PC-9 (cell line): ENCODE measurements around the gene SIPA1L3. TPM values are rescaled to one million over a fixed set of nuclear protein-coding genes. Genes with fewer than 3 reads are reported as not detected.

ENCODE experiments used
- BruUV-seq: library from RNA; stranded (reverse); fragments of 400-500 nt; replicated peaks from 2 replicates; lab custom pipeline; 2021; lab: Mats Ljungman, UMichigan
- CTCF ChIA-PET: fragments of 300-600 bp; sonication (Branson Sonifier 250); formaldehyde crosslinking; loops from one replicate; lab custom pipeline; 2022; ENCODE audit warnings: antibody characterized with exemption; lab: Charles Lee
- POLR2A ChIA-PET: fragments of 300-600 bp; sonication (Branson Sonifier 250); formaldehyde crosslinking; loops from one replicate; lab custom pipeline; 2022; ENCODE audit warnings: antibody characterized with exemption; ENCODE audit not compliant: unreplicated experiment; lab: Charles Lee
- DNase-seq, 2 experiments: peaks; one replicate each; pipeline versions ENCODE4 v3.0.0 to v3.0.0-alpha.2; 2015 to 2022; ENCODE audit warnings: mixed read lengths in 1 of 2
- H2AFZ ChIP-seq: fragments of 200-600 bp; sonication (generic); 2 replicates; pipeline ENCODE4 v1.8.1; 2017; ENCODE audit warnings: antibody characterized with exemption
- H3F3A ChIP-seq: fragments of 200-600 bp; sonication (generic); 2 replicates; pipeline ENCODE4 v1.8.1; 2017; ENCODE audit warnings: antibody characterized with exemption, mild to moderate bottlenecking, low read depth; ENCODE audit not compliant: insufficient read depth
- H3K27ac ChIP-seq: fragments of 200-600 bp; sonication (generic); 2 replicates; pipeline ENCODE4 v1.6.1; 2016; ENCODE audit warnings: mixed run types
- H3K27me3 ChIP-seq: fragments of 200-600 bp; sonication (generic); 2 replicates; pipeline ENCODE4 v1.6.1; 2016; ENCODE audit warnings: low read depth, mixed run types; ENCODE audit not compliant: insufficient read depth
- H3K36me3 ChIP-seq: fragments of 200-600 bp; sonication (generic); 2 replicates; pipeline ENCODE4 v1.6.1; 2016; ENCODE audit warnings: low read depth, mixed run types
- H3K4me1 ChIP-seq: fragments of 200-600 bp; sonication (generic); replicated peaks from 2 replicates; pipeline ENCODE4 v1.6.1; 2016; ENCODE audit warnings: mixed run types; ENCODE audit not compliant: insufficient read depth
- H3K4me2 ChIP-seq: fragments of 200-600 bp; sonication (generic); 2 replicates; pipeline ENCODE4 v1.6.1; 2017; ENCODE audit warnings: mixed run types
- H3K4me3 ChIP-seq: fragments of 200-600 bp; sonication (generic); 2 replicates; pipeline ENCODE4 v1.6.1; 2016; ENCODE audit warnings: mixed run types
- H3K79me2 ChIP-seq: fragments of 200-600 bp; sonication (generic); 2 replicates; pipeline ENCODE4 v1.6.1; 2017; ENCODE audit warnings: low read depth, mixed run types
- H3K9me2 ChIP-seq: fragments of 200-600 bp; sonication (generic); 2 replicates; pipeline ENCODE4 v1.8.1; 2017; ENCODE audit warnings: mild to moderate bottlenecking; ENCODE audit not compliant: insufficient read depth
- H3K9me3 ChIP-seq: fragments of 200-600 bp; sonication (generic); 2 replicates; pipeline ENCODE4 v1.8.1; 2016; ENCODE audit warnings: low read depth; ENCODE audit not compliant: insufficient read depth
- H4K20me1 ChIP-seq: fragments of 200-600 bp; sonication (generic); 2 replicates; pipeline ENCODE4 v1.8.1; 2017; ENCODE audit not compliant: insufficient read depth
- EZH2 ChIP-seq: fragments of 200-600 bp; sonication (generic); IDR thresholded peaks from 2 replicates; pipeline ENCODE4 v1.8.0; 2017; ENCODE audit warnings: antibody characterized with exemption, low read depth
- intact Hi-C: fragments of 100-400 bp; cut with micrococcal nuclease; formaldehyde crosslinking; loops from one replicate; pipeline ENCODE4 v1.10.0; 2022; ENCODE audit not compliant: unreplicated experiment
- total RNA-seq: library from RNA; stranded (reverse); gene quantifications from 2 replicates; pipeline ENCODE4 v1.2.3, GENCODE V29; 2021
- TF ChIP-seq, protein P1 (sequence below): fragments of 200-600 bp; sonication (generic); conservative IDR thresholded peaks from 2 replicates; pipeline ENCODE4 v1.6.1; 2017; ENCODE audit warnings: mixed run types, antibody characterized with exemption, mild to moderate bottlenecking, moderate library complexity

SIPA1L3 gene
- total RNA-seq, 1 experiment from 2014 or later: 55.2 TPM

DNA sequence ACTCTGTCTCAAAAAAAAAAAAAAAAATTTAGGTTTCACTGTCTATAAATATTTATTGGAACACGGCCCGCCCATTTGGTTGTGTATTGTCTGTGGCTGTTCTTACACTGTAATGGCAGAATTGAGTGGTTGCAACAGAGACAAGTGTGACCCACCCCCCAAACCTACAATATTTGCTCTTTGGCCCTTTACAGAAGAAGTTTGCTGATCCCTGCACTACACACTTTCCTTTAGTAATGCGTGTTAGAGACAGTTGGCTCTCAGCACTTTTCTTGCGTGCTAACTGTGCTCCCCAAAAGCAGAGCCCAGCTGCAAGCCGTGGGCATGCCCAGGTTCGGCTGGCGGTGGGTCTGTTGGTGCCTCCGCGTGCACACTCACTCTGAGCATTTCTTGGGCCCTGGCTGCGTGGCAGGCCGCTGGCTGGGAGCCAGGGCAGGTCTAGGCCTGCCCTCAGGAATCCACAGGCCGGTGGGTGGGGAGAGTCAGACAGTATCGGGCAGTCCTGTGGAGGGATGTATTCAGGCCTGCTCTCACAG is 72.6 kb downstream of the SIPA1L3 start:
- peak in 1 of 2 experiments; percentile 67 for DNase-seq

DNA sequence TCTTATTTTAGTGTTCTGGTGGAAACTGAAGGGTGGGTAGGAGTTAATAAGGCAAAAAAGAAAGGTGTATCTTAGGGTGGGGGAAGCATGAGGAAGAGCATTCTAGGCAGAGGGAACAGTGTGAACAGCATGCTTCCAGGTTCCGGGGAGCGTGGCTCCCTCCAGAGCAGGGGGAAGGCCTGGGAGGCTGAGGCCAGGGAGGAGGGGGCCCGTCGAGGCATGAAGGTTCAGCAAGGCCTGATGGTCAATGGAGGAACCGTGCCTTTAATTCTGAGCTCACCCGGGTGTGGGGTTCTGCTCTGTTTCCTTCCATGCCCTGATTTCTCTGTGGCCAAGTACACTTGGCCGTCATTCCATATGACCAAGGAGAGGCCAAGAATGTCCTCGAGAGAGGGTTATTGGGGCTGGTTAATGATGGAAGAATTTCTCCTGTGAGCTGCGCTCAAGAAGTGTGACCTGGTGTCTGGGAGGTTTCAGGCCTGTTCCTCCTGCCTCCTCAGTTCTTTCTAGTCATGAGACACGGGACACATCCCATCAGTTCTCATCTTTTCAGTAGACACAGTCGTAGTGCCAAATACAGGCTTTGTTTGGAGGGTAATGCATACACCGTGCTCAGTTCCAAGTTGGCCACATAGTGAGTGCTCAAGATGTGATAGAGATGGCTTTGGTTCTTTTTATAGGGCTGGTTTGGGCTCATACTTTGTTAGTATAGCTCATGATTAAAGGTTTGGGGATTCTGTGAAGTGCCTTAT is 73.6 kb downstream of the SIPA1L3 start:
- POLR2A ChIA-PET: interaction anchor here (0.5 kb wide), 1 partner anchor 1843 kb away, joined by 3 read pairs; no protein-coding TSS in a partner anchor
- BruUV-seq: no TSS peak
- no peaks in the 10 kb centered on the region for H3K27me3 ChIP-seq

More for the DNA sequence above, 72.6 kb downstream of the SIPA1L3 start:
- Histone ChIP-seq H3K4me1 (peaks cover 11% of the 10 kb centered on the region), H2AFZ (no peak overlapping the region), H3K9me3 (no peaks in the 10 kb centered on the region), H3K79me2 (no peaks in the 10 kb centered on the region), H3K4me2 (no peak overlapping the region), H4K20me1 (peaks cover 1% of the 10 kb centered on the region; the same call in 1 of the 2 replicates), H3K4me3 (no peak overlapping the region), H3K9me2 (no peaks in the 10 kb centered on the region), H3K36me3 (no peaks in the 10 kb centered on the region), H3F3A (no peaks in the 10 kb centered on the region; the same call in 1 of the 2 replicates), H3K27ac (no peak overlapping the region), H3K27me3 (no peaks in the 10 kb centered on the region)
- no TSS peak for BruUV-seq
- intact Hi-C loops: no loop called here
- ChIA-PET CTCF (interaction anchor here (0.6 kb wide), 1 partner anchor 288 kb away, joined by 3 read pairs; no protein-coding TSS in a partner anchor), POLR2A (no interaction called here)
- TF ChIP-seq, protein P1, sequence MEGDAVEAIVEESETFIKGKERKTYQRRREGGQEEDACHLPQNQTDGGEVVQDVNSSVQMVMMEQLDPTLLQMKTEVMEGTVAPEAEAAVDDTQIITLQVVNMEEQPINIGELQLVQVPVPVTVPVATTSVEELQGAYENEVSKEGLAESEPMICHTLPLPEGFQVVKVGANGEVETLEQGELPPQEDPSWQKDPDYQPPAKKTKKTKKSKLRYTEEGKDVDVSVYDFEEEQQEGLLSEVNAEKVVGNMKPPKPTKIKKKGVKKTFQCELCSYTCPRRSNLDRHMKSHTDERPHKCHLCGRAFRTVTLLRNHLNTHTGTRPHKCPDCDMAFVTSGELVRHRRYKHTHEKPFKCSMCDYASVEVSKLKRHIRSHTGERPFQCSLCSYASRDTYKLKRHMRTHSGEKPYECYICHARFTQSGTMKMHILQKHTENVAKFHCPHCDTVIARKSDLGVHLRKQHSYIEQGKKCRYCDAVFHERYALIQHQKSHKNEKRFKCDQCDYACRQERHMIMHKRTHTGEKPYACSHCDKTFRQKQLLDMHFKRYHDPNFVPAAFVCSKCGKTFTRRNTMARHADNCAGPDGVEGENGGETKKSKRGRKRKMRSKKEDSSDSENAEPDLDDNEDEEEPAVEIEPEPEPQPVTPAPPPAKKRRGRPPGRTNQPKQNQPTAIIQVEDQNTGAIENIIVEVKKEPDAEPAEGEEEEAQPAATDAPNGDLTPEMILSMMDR: no peak
- TF ChIP-seq EZH2: no peak

More for the DNA sequence above, 73.6 kb downstream of the SIPA1L3 start:
- H3K4me2 ChIP-seq: no peak overlapping the region
- peaks cover 4% of the 10 kb centered on the region; the same call in 1 of the 2 replicates for H4K20me1 ChIP-seq
- H3K27ac ChIP-seq: no peak overlapping the region
- DNase-seq: no peak
- CTCF ChIA-PET: no interaction called here
- H2AFZ ChIP-seq: no peak overlapping the region
- no peaks in the 10 kb centered on the region for H3K9me2 ChIP-seq
- no peak for TF ChIP-seq EZH2
- TF ChIP-seq, protein P1: no peak
- no peaks in the 10 kb centered on the region for H3K9me3 ChIP-seq
- no peaks in the 10 kb centered on the region for H3K36me3 ChIP-seq
- intact Hi-C loops: no loop called here
- H3F3A ChIP-seq: no peaks in the 10 kb centered on the region; the same call in 1 of the 2 replicates
- H3K4me3 ChIP-seq: no peak overlapping the region
- peaks cover 11% of the 10 kb centered on the region for H3K4me1 ChIP-seq
- no peaks in the 10 kb centered on the region for H3K79me2 ChIP-seq
